HK-2 (cell line): Measurements from ENCODE around the gene PKIG.

Source experiments
- DNase-seq: peaks from one replicate; pipeline ENCODE4 v3.0.0-alpha.2; 2018; ENCODE audit not compliant: unreplicated experiment

PKIG gene

GRCh38 chr20:44619294-44619693, 36.9 kb downstream of the PKIG start:
- no peak for DNase-seq

- no peak for DNase-seq
These were observed 37.7 kb downstream of the PKIG start for GRCh38 chr20:44620030-44620429.

GRCh38 chr20:44621325-44621724, 38.9 kb downstream of the PKIG start:
- no peak for DNase-seq

GRCh38 chr20:44621939-44622338, 39.6 kb downstream of the PKIG start:
- no peak for DNase-seq

GRCh38 chr20:44622501-44623270, 40.3 kb downstream of the PKIG start:
- DNase-seq: no peak

- no peak for DNase-seq
These were observed 41.8 kb downstream of the PKIG start for GRCh38 chr20:44624152-44624551.

- no peak for DNase-seq
These were observed 42.4 kb downstream of the PKIG start for GRCh38 chr20:44624743-44625271.

- no peak for DNase-seq
These were observed 43.0 kb downstream of the PKIG start for GRCh38 chr20:44625361-44625760.

- no peak for DNase-seq
These were observed 43.9 kb downstream of the PKIG start for GRCh38 chr20:44626278-44626677.

- DNase-seq: no peak
These were observed 45.1 kb downstream of the PKIG start for GRCh38 chr20:44627364-44628010.

GRCh38 chr20:44629017-44629385, 46.6 kb downstream of the PKIG start:
- no peak for DNase-seq

GRCh38 chr20:44629542-44629941, 47.2 kb downstream of the PKIG start:
- no peak for DNase-seq

- no peak for DNase-seq
These were observed 47.9 kb downstream of the PKIG start for GRCh38 chr20:44630297-44630696.

GRCh38 chr20:44632103-44632752, 49.8 kb downstream of the PKIG start:
- DNase-seq: no peak

GRCh38 chr20:44633187-44633810, 50.9 kb downstream of the PKIG start:
- DNase-seq: no peak

GRCh38 chr20:44633872-44634600, 51.7 kb downstream of the PKIG start:
- no peak for DNase-seq

GRCh38 chr20:44635877-44636276, 53.5 kb downstream of the PKIG start:
- no peak for DNase-seq

GRCh38 chr20:44637042-44637441, 54.7 kb downstream of the PKIG start:
- DNase-seq: no peak

- no peak for DNase-seq
These were observed 55.4 kb downstream of the PKIG start for GRCh38 chr20:44637522-44638372.

GRCh38 chr20:44640522-44640921, 58.1 kb downstream of the PKIG start:
- no peak for DNase-seq

GRCh38 chr20:44641325-44641724, 58.9 kb downstream of the PKIG start:
- no peak for DNase-seq
